IMR-90 (cell line): Measurements from ENCODE around the gene TNNI2. TPM values are rescaled to one million over a fixed set of nuclear protein-coding genes. Genes with fewer than 3 reads are reported as not detected.

Experiments used
- ATAC-seq: fragments of 200-7000 bp; cut with Tn5 transposase; 2 replicates; pipeline ENCODE4 v1.9.1; 2020; ENCODE audit warnings: low read depth, mild to moderate bottlenecking, moderate library complexity
- BruUV-seq: library from RNA; stranded (reverse); fragments of 400-500 nt; replicated peaks from 2 replicates; lab custom pipeline; 2021; lab: Mats Ljungman, UMichigan
- CTCF ChIA-PET: fragments of 300-600 bp; formaldehyde crosslinking; extraction: SDS; loops from one replicate; lab custom pipeline; 2021; ENCODE audit warnings: antibody characterized with exemption; lab: Yijun Ruan, JAX
- POLR2A ChIA-PET: fragments of 300-600 bp; sonication (Branson Sonifier 250); formaldehyde crosslinking; loops from one replicate; lab custom pipeline; 2022; ENCODE audit warnings: antibody characterized with exemption; ENCODE audit not compliant: unreplicated experiment; lab: Charles Lee
- DNase-seq: peaks from one replicate; pipeline ENCODE4 v3.0.0; 2013
- H2AFZ ChIP-seq: replicated peaks from 2 replicates; pipeline ENCODE3; 2013; ENCODE audit warnings: low read length, mild to moderate bottlenecking; ENCODE audit not compliant: poor library complexity
- H2AK5ac ChIP-seq: 2 replicates; pipeline ENCODE4 v1.6.1; 2013; ENCODE audit warnings: low read depth, low read length, inconsistent platforms
- H2AK9ac ChIP-seq: replicated peaks from 2 replicates; pipeline ENCODE3; 2013; ENCODE audit warnings: mild to moderate bottlenecking, low read depth, low read length, moderate library complexity; ENCODE audit not compliant: poor library complexity
- H2BK120ac ChIP-seq: 2 replicates; pipeline ENCODE4 v1.6.1; 2013; ENCODE audit warnings: low read depth, low read length, inconsistent platforms
- H2BK15ac ChIP-seq: 3 replicates; pipeline ENCODE4 v1.6.1; 2013; ENCODE audit warnings: low read depth, low read length, inconsistent platforms
- H2BK20ac ChIP-seq: 2 replicates; pipeline ENCODE4 v1.6.1; 2013; ENCODE audit warnings: low read depth, mild to moderate bottlenecking, inconsistent platforms, low read length, moderate library complexity
- H2BK5ac ChIP-seq: 2 replicates; pipeline ENCODE4 v1.6.1; 2013; ENCODE audit warnings: mild to moderate bottlenecking, low read depth, low read length, inconsistent platforms; ENCODE audit not compliant: poor library complexity, severe bottlenecking
- H3K14ac ChIP-seq: replicated peaks from 2 replicates; pipeline ENCODE4 v1.6.1; 2013; ENCODE audit warnings: low read depth, low read length, inconsistent platforms
- H3K18ac ChIP-seq: 2 replicates; pipeline ENCODE4 v1.6.1; 2013; ENCODE audit warnings: low read depth, low read length, control low read depth
- H3K23ac ChIP-seq: 2 replicates; pipeline ENCODE4 v1.6.1; 2013; ENCODE audit warnings: low read depth, low read length, inconsistent platforms
- H3K27ac ChIP-seq: 2 replicates; pipeline ENCODE4 v1.5.1; 2013; ENCODE audit warnings: mild to moderate bottlenecking, control low read depth, low read length; ENCODE audit not compliant: insufficient read depth
- H3K27me3 ChIP-seq: 2 replicates; pipeline ENCODE4 v1.6.1; 2013; ENCODE audit warnings: low read length; ENCODE audit not compliant: control insufficient read depth, insufficient read depth
- H3K36me3 ChIP-seq: 2 replicates; pipeline ENCODE4 v1.6.1; 2013; ENCODE audit warnings: low read length, mixed read lengths; ENCODE audit not compliant: control insufficient read depth, insufficient read depth
- H3K4ac ChIP-seq: 2 replicates; pipeline ENCODE4 v1.6.1; 2013; ENCODE audit warnings: low read depth, low read length, inconsistent platforms
- H3K4me1 ChIP-seq: 2 replicates; pipeline ENCODE4 v1.6.1; 2013; ENCODE audit warnings: low read length, mixed read lengths; ENCODE audit not compliant: control insufficient read depth, insufficient read depth
- H3K4me2 ChIP-seq: 2 replicates; pipeline ENCODE4 v1.6.1; 2013; ENCODE audit warnings: low read depth, mild to moderate bottlenecking, control low read depth, low read length, moderate library complexity
- H3K4me3 ChIP-seq: 2 replicates; pipeline ENCODE4 v1.5.1; 2013; ENCODE audit warnings: low read depth, mild to moderate bottlenecking, control low read depth, low read length, moderate library complexity; ENCODE audit not compliant: insufficient read depth
- H3K56ac ChIP-seq: 2 replicates; pipeline ENCODE4 v1.6.1; 2013; ENCODE audit warnings: low read length, inconsistent platforms; ENCODE audit not compliant: insufficient read depth; ENCODE audit errors: extremely low read depth
- H3K79me1 ChIP-seq, 2 experiments: 2 replicates each; pipeline ENCODE4 v1.6.1; 2013; ENCODE audit warnings: low read length in 2 of 2, inconsistent platforms in 1 of 2, low read depth in 1 of 2
- H3K9ac ChIP-seq: 2 replicates; pipeline ENCODE4 v1.6.1; 2013; ENCODE audit warnings: low read depth, low read length, control low read depth
- H3K9me1 ChIP-seq: 2 replicates; pipeline ENCODE4 v1.6.1; 2013; ENCODE audit warnings: low read length, inconsistent platforms; ENCODE audit not compliant: insufficient read depth
- H3K9me3 ChIP-seq: 2 replicates; pipeline ENCODE4 v1.6.1; 2013; ENCODE audit warnings: low read length; ENCODE audit not compliant: control insufficient read depth, insufficient read depth
- H4K20me1 ChIP-seq: 2 replicates; pipeline ENCODE4 v1.6.1; 2013; ENCODE audit warnings: low read length, inconsistent platforms; ENCODE audit not compliant: insufficient read depth
- H4K5ac ChIP-seq: 2 replicates; pipeline ENCODE4 v1.6.1; 2013; ENCODE audit warnings: mild to moderate bottlenecking, low read depth, low read length, control low read depth
- H4K8ac ChIP-seq, 2 experiments: 2 replicates each; pipeline ENCODE4 v1.6.1; 2013; ENCODE audit warnings: low read depth in 2 of 2, low read length in 2 of 2, control low read depth in 1 of 2, inconsistent platforms in 1 of 2
- H4K91ac ChIP-seq: 2 replicates; pipeline ENCODE4 v1.6.1; 2013; ENCODE audit warnings: low read depth, low read length, inconsistent platforms; ENCODE audit not compliant: insufficient read depth
- BHLHE40 ChIP-seq: fragments of 150-350 bp; IDR thresholded peaks from 2 replicates; pipeline ENCODE4 v1.6.1; 2016; ENCODE audit warnings: mild to moderate bottlenecking, low read depth, low read length
- CEBPB ChIP-seq: IDR thresholded peaks from 2 replicates; pipeline ENCODE4 v1.6.1; 2012; ENCODE audit warnings: low read depth, low read length, improper control_type of control experiment
- CHD1 ChIP-seq: IDR thresholded peaks from 2 replicates; pipeline ENCODE4 v1.6.1; 2012; ENCODE audit warnings: low read depth, low read length, improper control_type of control experiment
- POLR2A ChIP-seq: IDR thresholded peaks from 2 replicates; pipeline ENCODE4 v1.6.1; 2012; ENCODE audit warnings: mild to moderate bottlenecking, low read depth, low read length
- WGBS, 2 experiments: methylation state at CpG; one replicate each; pipeline versions ENCODE4 v1.1.5 to v1.1.7; 2013; ENCODE audit warnings: missing lambda C conversion rate in 2 of 2; ENCODE audit not compliant: insufficient read length in 1 of 2; ENCODE audit errors: extremely low coverage in 2 of 2; 5-methylcytosine and 5-hydroxymethylcytosine counted together
- dilution Hi-C: fragments of 300-500 bp; cut with HindIII; formaldehyde crosslinking; loops from one replicate; pipeline ENCODE4 v1.14.3; 2018; ENCODE audit warnings: low sequenced_read_pairs; ENCODE audit not compliant: unreplicated experiment
- in situ Hi-C: fragments of 300-500 bp; cut with MboI; formaldehyde crosslinking; loops from 3 replicates; pipeline ENCODE4 v1.14.3; 2019; ENCODE audit warnings: low sequenced_read_pairs, inconsistent platforms, mixed read lengths
- intact Hi-C: fragments of 100-400 bp; cut with micrococcal nuclease; formaldehyde crosslinking; loops from 2 replicates; pipeline ENCODE4 v1.10.0; 2022
- polyA plus RNA-seq, 3 experiments: library from polyadenylated mRNA; depleted of rRNA; stranded (reverse); fragments of >200 nt; gene quantifications; 2 replicates each; pipeline ENCODE4 v1.2.3, GENCODE V29; 2012; ENCODE audit warnings: low replicate concordance in 1 of 3
- total RNA-seq: library from RNA; depleted of rRNA; stranded (reverse); fragments of >200 nt; gene quantifications from 2 replicates; pipeline ENCODE4 v1.2.3, GENCODE V29; 2012

Gene TNNI2
- total and polyA plus RNA-seq, 2 of the 4 experiments (the other 2 are of a cell fraction): not detected

GRCh38 chr11:1845561-1846452 lies 7.0 kb downstream of the TNNI2 start:
- Histone ChIP-seq H3K56ac (no peak overlapping the region), H2BK15ac (no peak overlapping the region), H3K9me3 (no peaks in the 10 kb centered on the region), H2BK120ac (no peak overlapping the region), H2BK20ac (no peak overlapping the region), H4K91ac (no peak overlapping the region), H3K4me3 (no peak overlapping the region), H3K27ac (no peak overlapping the region), H3K4ac (no peak overlapping the region), H4K5ac (no peak overlapping the region), H2AFZ (no peak overlapping the region), H3K23ac (no peak overlapping the region), H2BK5ac (no peak overlapping the region), H3K4me1 (no peaks in the 10 kb centered on the region), H4K8ac (no peak overlapping the region), H3K4me2 (no peak overlapping the region), H2AK5ac (no peak overlapping the region), H2AK9ac (no peak overlapping the region), H3K18ac (no peak overlapping the region), H4K20me1 (no peaks in the 10 kb centered on the region), H3K9ac (no peak overlapping the region), H3K79me1 (no peaks in the 10 kb centered on the region), H3K27me3 (peaks cover 50% of the 10 kb centered on the region), H3K36me3 (no peaks in the 10 kb centered on the region), H3K14ac (no peak overlapping the region), H3K9me1 (no peaks in the 10 kb centered on the region)
- dilution Hi-C loops: no loop called here
- POLR2A ChIA-PET: no interaction called here
- TF ChIP-seq CEBPB (no peak), CHD1 (no peak), BHLHE40 (no peak), POLR2A (no peak)
- intact Hi-C loops: no loop called here
- DNase-seq (no peak), ATAC-seq (no peak)
- in situ Hi-C loops: no loop called here
- WGBS, 2 experiments: 63% methylated on average over 5 of the region's 21 CpGs; no CpG with 5 or more reads in 1 of the 2 experiments
- BruUV-seq: no TSS peak
- CTCF ChIA-PET: interaction anchor here (1.0 kb wide), 1 partner anchor 205 kb away, joined by 3 read pairs; no protein-coding TSS in a partner anchor
